ENCODE results near the gene MOBP. TPM values are rescaled to one million over a fixed set of nuclear protein-coding genes. Genes with fewer than 3 reads are reported as not detected.

MOBP gene
- total RNA-seq, 1 experiment from 2014 or later, result not detected

GRCh38 chr3:39501059-39501458 is 33.6 kb downstream of the MOBP start:
- TF ChIP-seq ELF1 (IDR thresholded peaks at IDR 0.05; ENCODE audit: borderline replicate concordance, low read depth) (no peak), ZNF274 (IDR thresholded peaks at IDR 0.05; ENCODE audit: low read depth, low read length) (no peak)
- H3K27ac ChIP-seq (ENCODE audit: low read depth, low read length), result no peak overlapping the region
- CTCF ChIA-PET, result no interaction called here
- no peaks in the 10 kb centered on the region for H3K9me2 ChIP-seq (ENCODE audit: insufficient read depth)
- H3K79me2 ChIP-seq (ENCODE audit: insufficient read depth, low read length), result no peaks in the 10 kb centered on the region
- POLR2A ChIA-PET, result no interaction called here
- no peak for DNase-seq (ENCODE audit: low read depth, low spot score)
- peaks cover 23% of the 10 kb centered on the region for H3K27me3 ChIP-seq (ENCODE audit: insufficient read depth, low read length)
- ATAC-seq, result no peak
- peaks cover 0 to 11% of the 10 kb centered on the region in 2 experiments; a peak in 1 of 4 replicates for H3K4me1 ChIP-seq (ENCODE audit: control insufficient read depth in 1 of 2, insufficient read depth in 2 of 2, low read length in 2 of 2)
- H3K9ac ChIP-seq (ENCODE audit: low read length), result no peak overlapping the region
- H3K9me3 ChIP-seq (ENCODE audit: control insufficient read depth in 1 of 2, insufficient read depth in 1 of 2, low read depth in 1 of 2, low read length in 2 of 2), result no peaks in the 10 kb centered on the region
- RAD21 ChIA-PET (ENCODE audit: low non-redundant PET in 1 of 2, low total read pairs in 2 of 2, uncharacterized antibody in 2 of 2, unreplicated experiment in 2 of 2), result no interaction called here
- BruUV-seq (replicated peaks), result no TSS peak
- no peak overlapping the region for H3K4me2 ChIP-seq (ENCODE audit: low read length)
- intact Hi-C loops (cut with micrococcal nuclease), result no loop called here
- H4K20me1 ChIP-seq (ENCODE audit: insufficient read depth), result no peaks in the 10 kb centered on the region
- H2AFZ ChIP-seq (ENCODE audit: low read depth, low read length, poor library complexity, severe bottlenecking), result no peak overlapping the region
- H3K4me3 ChIP-seq (replicated peaks in 1 of 2; ENCODE audit: low read depth in 1 of 2, low read length in 2 of 2), result no peak overlapping the region
- no peaks in the 10 kb centered on the region for H3K36me3 ChIP-seq (ENCODE audit: control insufficient read depth in 1 of 2, insufficient read depth in 2 of 2, low read length in 2 of 2)

- no peak for ATAC-seq
- Histone ChIP-seq H3K4me1 (ENCODE audit: control insufficient read depth in 1 of 2, insufficient read depth in 2 of 2, low read length in 2 of 2) (peaks cover 0 to 11% of the 10 kb centered on the region in 2 experiments; a peak in 1 of 4 replicates), H3K79me2 (ENCODE audit: insufficient read depth, low read length) (no peaks in the 10 kb centered on the region), H3K9me3 (ENCODE audit: control insufficient read depth in 1 of 2, insufficient read depth in 1 of 2, low read depth in 1 of 2, low read length in 2 of 2) (no peaks in the 10 kb centered on the region), H3K27me3 (ENCODE audit: insufficient read depth, low read length) (peaks cover 23% of the 10 kb centered on the region), H3K27ac (ENCODE audit: low read depth, low read length) (no peak overlapping the region), H3K4me3 (replicated peaks in 1 of 2; ENCODE audit: low read depth in 1 of 2, low read length in 2 of 2) (no peak overlapping the region), H3K9ac (ENCODE audit: low read length) (no peak overlapping the region), H2AFZ (ENCODE audit: low read depth, low read length, poor library complexity, severe bottlenecking) (no peak overlapping the region), H3K4me2 (ENCODE audit: low read length) (no peak overlapping the region), H4K20me1 (ENCODE audit: insufficient read depth) (no peaks in the 10 kb centered on the region), H3K36me3 (ENCODE audit: control insufficient read depth in 1 of 2, insufficient read depth in 2 of 2, low read length in 2 of 2) (no peaks in the 10 kb centered on the region), H3K9me2 (ENCODE audit: insufficient read depth) (no peaks in the 10 kb centered on the region)
- POLR2A ChIA-PET, result no interaction called here
- TF ChIP-seq JUND (IDR thresholded peaks at IDR 0.05) (no peak), RAD21 (IDR thresholded peaks at IDR 0.05; ENCODE audit: low read depth) (no peak), ATF3 (IDR thresholded peaks at IDR 0.05) (no peak), TCF7L2 (IDR thresholded peaks at IDR 0.05; ENCODE audit: borderline replicate concordance, extremely low read depth, insufficient read depth, insufficient read length) (no peak), ZBTB33 (IDR thresholded peaks at IDR 0.05; ENCODE audit: extremely low read depth, insufficient replicate concordance, low read length) (no peak), CTCF (IDR thresholded peaks at IDR 0.05 in 2 of 3, conservative IDR thresholded peaks at IDR 0.05 in 1 of 3; ENCODE audit: borderline replicate concordance in 1 of 3, insufficient read depth in 1 of 3, low read depth in 2 of 3, low read length in 2 of 3) (no peak), SRF (IDR thresholded peaks at IDR 0.05; ENCODE audit: low read depth) (no peak), YY1 (IDR thresholded peaks at IDR 0.05; ENCODE audit: extremely low read depth, insufficient replicate concordance, low read depth, low read length) (no peak)
- RAD21 ChIA-PET (ENCODE audit: low non-redundant PET in 1 of 2, low total read pairs in 2 of 2, uncharacterized antibody in 2 of 2, unreplicated experiment in 2 of 2), result no interaction called here
- CTCF ChIA-PET, result no interaction called here
- no TSS peak for BruUV-seq (replicated peaks)
- intact Hi-C loops (cut with micrococcal nuclease), result no loop called here
- DNase-seq (ENCODE audit: low read depth, low spot score), result no peak
Measured at GRCh38 chr3:39501968-39502837, 34.7 kb downstream of the MOBP start.
